ENCODE results near the gene VPS37C. TPM values are rescaled to one million over a fixed set of nuclear protein-coding genes. Genes with fewer than 3 reads are reported as not detected.
A peak's percentile ranks its signal among the peaks of the same experiment; 100 is the strongest.

The VPS37C gene
- total RNA-seq, 4 donors from 2014 or later: 11.8 to 22.2 (median 13.6) TPM

DNA sequence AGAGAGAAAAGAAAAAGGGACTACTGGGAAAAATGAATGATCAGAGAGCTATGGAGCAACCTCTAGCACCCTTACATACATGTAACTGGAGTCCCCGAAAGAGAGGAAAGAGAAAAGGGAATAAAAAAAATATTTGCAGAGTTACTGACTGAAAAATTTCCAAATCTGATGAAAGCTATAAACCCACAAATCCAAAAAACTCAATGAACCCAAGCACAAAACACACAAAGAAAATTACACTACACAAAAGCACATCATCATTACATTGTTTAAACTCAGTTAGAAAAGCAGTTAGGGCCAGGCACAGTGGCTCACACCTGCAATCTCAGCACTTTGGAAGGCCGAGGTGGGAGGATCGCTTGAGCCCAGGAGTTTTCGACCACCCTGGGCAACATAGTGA lies 6.7 kb downstream of the VPS37C start:
- Histone ChIP-seq H3K4me3 (no peak overlapping the region), H3K4me1 (peaks cover 0 to 58% (median 38%) of the 10 kb centered on the region in 4 donors), H3K27me3 (no peaks in the 10 kb centered on the region), H3K36me3 (peaks cover 0 to 24% (median 0%) of the 10 kb centered on the region in 3 donors), H3K27ac (no peak overlapping the region), H3K9me3 (peaks cover 0 to 11% (median 0%) of the 10 kb centered on the region in 4 donors)
- WGBS, 2 donors: 94 to 98% methylated on average over 4 of the region's 4 CpGs
- no peak for DNase-seq (ENCODE audit: low spot score in 2 of 2)
- TF ChIP-seq, protein P1, sequence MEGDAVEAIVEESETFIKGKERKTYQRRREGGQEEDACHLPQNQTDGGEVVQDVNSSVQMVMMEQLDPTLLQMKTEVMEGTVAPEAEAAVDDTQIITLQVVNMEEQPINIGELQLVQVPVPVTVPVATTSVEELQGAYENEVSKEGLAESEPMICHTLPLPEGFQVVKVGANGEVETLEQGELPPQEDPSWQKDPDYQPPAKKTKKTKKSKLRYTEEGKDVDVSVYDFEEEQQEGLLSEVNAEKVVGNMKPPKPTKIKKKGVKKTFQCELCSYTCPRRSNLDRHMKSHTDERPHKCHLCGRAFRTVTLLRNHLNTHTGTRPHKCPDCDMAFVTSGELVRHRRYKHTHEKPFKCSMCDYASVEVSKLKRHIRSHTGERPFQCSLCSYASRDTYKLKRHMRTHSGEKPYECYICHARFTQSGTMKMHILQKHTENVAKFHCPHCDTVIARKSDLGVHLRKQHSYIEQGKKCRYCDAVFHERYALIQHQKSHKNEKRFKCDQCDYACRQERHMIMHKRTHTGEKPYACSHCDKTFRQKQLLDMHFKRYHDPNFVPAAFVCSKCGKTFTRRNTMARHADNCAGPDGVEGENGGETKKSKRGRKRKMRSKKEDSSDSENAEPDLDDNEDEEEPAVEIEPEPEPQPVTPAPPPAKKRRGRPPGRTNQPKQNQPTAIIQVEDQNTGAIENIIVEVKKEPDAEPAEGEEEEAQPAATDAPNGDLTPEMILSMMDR (IDR thresholded peaks at IDR 0.05): no peak
- TF ChIP-seq EP300 (IDR thresholded peaks at IDR 0.05) (no peak), POLR2A (IDR thresholded peaks at IDR 0.05) (no peak)

DNA sequence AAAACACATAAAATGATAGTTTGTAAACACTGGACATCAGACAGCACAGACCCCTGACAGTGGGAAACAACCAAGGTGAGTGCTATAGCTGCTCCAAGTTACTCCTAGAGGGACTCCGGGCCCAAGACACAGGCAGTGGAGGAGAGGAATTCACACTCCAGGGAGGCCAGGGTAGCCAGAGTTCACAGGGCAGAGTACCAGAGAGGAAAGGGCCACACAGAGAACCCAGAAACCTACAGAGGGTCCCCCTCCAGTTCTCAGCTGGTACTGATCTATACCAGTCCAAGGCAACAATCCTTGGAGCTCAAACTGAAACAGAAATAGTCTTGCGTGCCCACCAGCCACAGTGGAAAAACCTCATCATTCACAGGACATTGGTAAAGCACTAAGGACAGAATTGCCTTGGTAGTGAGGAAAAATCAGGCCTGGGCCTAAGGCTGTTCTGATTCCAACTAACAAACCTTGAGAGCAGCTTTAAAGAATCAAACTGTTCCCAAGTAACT lies 7.6 kb downstream of the VPS37C start:
- no peak overlapping the region for H3K4me3 ChIP-seq
- WGBS, 2 donors: 53 to 67% methylated on average over 2 of the region's 2 CpGs

DNA sequence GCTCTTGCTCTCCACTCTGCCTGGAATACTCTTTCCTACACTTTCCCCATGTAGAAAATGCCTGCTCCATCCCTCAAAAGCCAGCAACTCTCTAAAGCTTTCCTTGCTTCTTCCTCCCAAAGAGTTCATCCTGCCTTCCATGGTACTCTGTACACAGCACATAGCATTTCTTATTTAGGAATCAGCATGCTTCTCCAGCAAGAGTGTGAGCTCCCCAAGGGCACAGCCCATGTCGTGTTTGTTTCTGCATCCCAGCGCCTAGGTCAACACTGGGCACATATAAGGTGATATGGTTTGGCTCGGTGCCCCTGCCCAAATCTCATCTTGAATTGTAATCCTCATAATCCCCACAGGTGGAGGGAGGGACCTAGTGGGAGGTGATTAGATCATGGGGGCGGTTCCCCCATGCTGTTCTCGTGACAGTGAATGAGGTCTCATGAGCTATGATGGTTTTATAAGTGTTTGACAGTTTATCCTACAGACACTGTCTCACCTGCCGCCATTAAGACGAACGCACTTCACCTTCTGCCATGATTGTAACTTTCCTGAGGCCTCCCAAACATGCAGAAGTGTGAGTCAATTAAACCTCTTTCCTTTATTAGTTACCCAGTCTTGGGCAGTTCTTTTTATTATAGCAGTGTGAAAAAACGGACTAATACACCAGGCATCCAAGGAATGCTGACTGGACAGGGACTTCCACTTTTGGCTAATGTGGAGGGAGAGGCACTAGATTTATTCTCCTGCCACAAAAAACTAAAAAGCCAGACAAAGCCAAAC lies 8.2 kb downstream of the VPS37C start:
- H3K36me3 ChIP-seq: peaks cover 0 to 23% (median 0%) of the 10 kb centered on the region in 3 donors
- peaks cover 0 to 11% (median 0%) of the 10 kb centered on the region in 4 donors for H3K9me3 ChIP-seq
- H3K4me3 ChIP-seq: no peak overlapping the region
- peak overlapping the region in 3 of 4 donors; percentile 2 to 79 (median 66) for H3K27ac ChIP-seq
- no peaks in the 10 kb centered on the region for H3K27me3 ChIP-seq
- no peak for DNase-seq (ENCODE audit: low spot score in 2 of 2)
- H3K4me1 ChIP-seq: peaks cover 0 to 58% (median 29%) of the 10 kb centered on the region in 4 donors
- 68 to 69% methylated on average over 9 of the region's 9 CpGs for WGBS, 2 donors
- TF ChIP-seq EP300 (IDR thresholded peaks at IDR 0.05) (no peak), POLR2A (IDR thresholded peaks at IDR 0.05) (no peak)
- TF ChIP-seq, protein P1 (IDR thresholded peaks at IDR 0.05): no peak

More for the DNA sequence above, 7.6 kb downstream of the VPS37C start:
- peaks cover 0 to 58% (median 32%) of the 10 kb centered on the region in 4 donors for H3K4me1 ChIP-seq
- TF ChIP-seq, protein P1 (IDR thresholded peaks at IDR 0.05): no peak
- no peak for TF ChIP-seq EP300 (IDR thresholded peaks at IDR 0.05)
- no peak for TF ChIP-seq POLR2A (IDR thresholded peaks at IDR 0.05)
- H3K27ac ChIP-seq: peak overlapping the region in 3 of 4 donors; percentile 2 to 79 (median 66)
- H3K9me3 ChIP-seq: peaks cover 0 to 11% (median 0%) of the 10 kb centered on the region in 4 donors
- H3K36me3 ChIP-seq: peaks cover 0 to 24% (median 0%) of the 10 kb centered on the region in 3 donors
- no peak for DNase-seq (ENCODE audit: low spot score in 2 of 2)
- no peaks in the 10 kb centered on the region for H3K27me3 ChIP-seq

DNA sequence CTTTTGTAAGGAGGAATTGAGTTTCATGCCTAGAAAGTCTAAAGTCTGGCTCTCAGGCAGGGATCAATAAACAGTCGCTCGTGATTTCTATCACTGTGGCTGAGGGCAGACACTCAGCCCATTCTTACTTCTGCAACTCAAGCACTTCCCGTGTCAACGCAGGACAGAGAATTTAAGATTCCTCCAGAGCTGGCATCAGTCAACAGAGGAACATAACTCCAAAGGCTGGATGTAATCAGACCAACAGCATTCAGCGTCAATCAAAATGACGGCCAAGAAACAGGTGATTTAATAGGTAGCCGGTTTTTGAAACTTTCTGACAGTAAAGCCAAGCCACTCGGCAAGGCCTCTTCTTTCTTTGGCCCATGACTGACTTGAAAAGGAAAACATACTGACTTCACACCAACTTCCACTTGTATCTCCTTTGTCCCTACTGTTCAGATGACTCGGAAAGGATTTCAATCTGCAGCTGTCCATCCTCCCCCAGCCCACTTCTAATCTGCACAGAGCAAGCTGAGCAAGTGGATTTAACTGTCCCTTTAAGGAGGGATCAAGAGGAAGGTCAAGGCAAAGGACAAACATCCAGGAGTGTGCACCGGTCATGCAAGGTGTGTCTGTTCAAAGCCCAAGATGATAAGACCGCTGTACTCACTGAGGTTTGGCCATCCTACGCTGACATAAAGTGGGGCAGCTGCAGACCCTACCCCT lies 9.5 kb downstream of the VPS37C start:
- Histone ChIP-seq H3K4me1 (peaks cover 0 to 69% (median 30%) of the 10 kb centered on the region in 4 donors), H3K9me3 (peaks cover 0 to 11% (median 0%) of the 10 kb centered on the region in 4 donors), H3K27ac (peak overlapping the region in 1 of 4 donors; percentile 34), H3K4me3 (no peak overlapping the region), H3K27me3 (no peaks in the 10 kb centered on the region), H3K36me3 (peaks cover 0 to 12% (median 0%) of the 10 kb centered on the region in 3 donors)
- DNase-seq (ENCODE audit: low spot score in 2 of 2): no peak
- TF ChIP-seq, protein P1 (IDR thresholded peaks at IDR 0.05): no peak
- TF ChIP-seq POLR2A (IDR thresholded peaks at IDR 0.05): no peak
- TF ChIP-seq EP300 (IDR thresholded peaks at IDR 0.05): no peak
- WGBS, 2 donors: 81 to 85% methylated on average over 12 of the region's 12 CpGs

Data from tibial nerve (tissue), 4 donors.